Measurements from ENCODE around the gene HLX. TPM values are rescaled to one million over a fixed set of nuclear protein-coding genes. Genes with fewer than 3 reads are reported as not detected.

Gene HLX
- total RNA-seq, 6 experiments from 2014 or later: 5.5 to 10.8 (median 6.7) TPM

DNA sequence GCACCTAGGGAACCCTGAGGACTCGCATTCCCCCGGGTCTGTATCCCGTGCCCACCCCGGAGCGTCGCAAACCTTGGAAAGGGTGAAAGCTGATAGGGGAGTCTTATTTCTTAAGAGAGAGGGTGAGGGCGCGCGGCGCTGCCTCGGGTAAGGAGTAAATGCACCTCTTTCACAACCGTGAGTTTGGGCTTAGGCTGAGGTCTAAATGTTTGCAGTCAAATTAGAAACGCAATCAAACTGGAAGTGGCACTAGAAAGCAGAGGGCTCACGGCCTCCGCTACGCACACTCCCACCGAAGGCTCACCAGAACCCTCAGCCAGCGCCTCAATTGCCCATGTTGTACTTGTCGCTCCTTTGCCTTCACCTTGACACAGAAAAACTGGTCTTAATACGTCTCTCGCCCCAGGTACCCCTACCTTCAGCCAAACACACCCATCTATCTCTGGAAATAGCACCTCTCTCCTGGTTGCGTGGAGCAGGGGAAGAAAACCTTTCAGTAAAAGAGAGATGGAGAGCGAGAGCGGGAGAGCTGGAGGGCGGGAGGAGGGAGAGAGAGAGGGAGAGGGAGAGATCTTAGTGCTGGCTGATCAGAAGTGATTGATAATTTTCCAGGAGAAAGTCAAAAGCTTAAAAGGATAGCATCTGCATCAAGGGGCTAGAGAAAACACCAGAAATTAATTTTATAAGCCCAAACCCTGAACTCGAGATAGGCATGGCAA is 1.7 kb upstream of the HLX start:
- H3K27me3 ChIP-seq: no peaks in the 10 kb centered on the region
- 62% methylated on average over 20 of the region's 26 CpGs for WGBS (ENCODE audit: insufficient coverage, low coverage, low lambda C conversion rate, missing lambda C conversion rate)
- DNase-seq: no peak
- no peaks in the 10 kb centered on the region for H3K9me3 ChIP-seq
- H3K36me3 ChIP-seq: peaks cover 0 to 7% (median 0%) of the 10 kb centered on the region in 4 donors
- intact Hi-C loops (cut with DNase I): no loop called here
- H3K4me1 ChIP-seq: peaks cover 0 to 49% (median 24%) of the 10 kb centered on the region in 4 donors
- peak overlapping the region; percentile 95 to 99 (median 99) for H3K27ac ChIP-seq
- TF ChIP-seq, protein P1, sequence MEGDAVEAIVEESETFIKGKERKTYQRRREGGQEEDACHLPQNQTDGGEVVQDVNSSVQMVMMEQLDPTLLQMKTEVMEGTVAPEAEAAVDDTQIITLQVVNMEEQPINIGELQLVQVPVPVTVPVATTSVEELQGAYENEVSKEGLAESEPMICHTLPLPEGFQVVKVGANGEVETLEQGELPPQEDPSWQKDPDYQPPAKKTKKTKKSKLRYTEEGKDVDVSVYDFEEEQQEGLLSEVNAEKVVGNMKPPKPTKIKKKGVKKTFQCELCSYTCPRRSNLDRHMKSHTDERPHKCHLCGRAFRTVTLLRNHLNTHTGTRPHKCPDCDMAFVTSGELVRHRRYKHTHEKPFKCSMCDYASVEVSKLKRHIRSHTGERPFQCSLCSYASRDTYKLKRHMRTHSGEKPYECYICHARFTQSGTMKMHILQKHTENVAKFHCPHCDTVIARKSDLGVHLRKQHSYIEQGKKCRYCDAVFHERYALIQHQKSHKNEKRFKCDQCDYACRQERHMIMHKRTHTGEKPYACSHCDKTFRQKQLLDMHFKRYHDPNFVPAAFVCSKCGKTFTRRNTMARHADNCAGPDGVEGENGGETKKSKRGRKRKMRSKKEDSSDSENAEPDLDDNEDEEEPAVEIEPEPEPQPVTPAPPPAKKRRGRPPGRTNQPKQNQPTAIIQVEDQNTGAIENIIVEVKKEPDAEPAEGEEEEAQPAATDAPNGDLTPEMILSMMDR (IDR thresholded peaks at IDR 0.05): no peak
- TF ChIP-seq POLR2A (IDR thresholded peaks at IDR 0.05): no peak
- peak overlapping the region; percentile 16 to 31 (median 24) for H3K4me3 ChIP-seq
- no peak for ATAC-seq

DNA sequence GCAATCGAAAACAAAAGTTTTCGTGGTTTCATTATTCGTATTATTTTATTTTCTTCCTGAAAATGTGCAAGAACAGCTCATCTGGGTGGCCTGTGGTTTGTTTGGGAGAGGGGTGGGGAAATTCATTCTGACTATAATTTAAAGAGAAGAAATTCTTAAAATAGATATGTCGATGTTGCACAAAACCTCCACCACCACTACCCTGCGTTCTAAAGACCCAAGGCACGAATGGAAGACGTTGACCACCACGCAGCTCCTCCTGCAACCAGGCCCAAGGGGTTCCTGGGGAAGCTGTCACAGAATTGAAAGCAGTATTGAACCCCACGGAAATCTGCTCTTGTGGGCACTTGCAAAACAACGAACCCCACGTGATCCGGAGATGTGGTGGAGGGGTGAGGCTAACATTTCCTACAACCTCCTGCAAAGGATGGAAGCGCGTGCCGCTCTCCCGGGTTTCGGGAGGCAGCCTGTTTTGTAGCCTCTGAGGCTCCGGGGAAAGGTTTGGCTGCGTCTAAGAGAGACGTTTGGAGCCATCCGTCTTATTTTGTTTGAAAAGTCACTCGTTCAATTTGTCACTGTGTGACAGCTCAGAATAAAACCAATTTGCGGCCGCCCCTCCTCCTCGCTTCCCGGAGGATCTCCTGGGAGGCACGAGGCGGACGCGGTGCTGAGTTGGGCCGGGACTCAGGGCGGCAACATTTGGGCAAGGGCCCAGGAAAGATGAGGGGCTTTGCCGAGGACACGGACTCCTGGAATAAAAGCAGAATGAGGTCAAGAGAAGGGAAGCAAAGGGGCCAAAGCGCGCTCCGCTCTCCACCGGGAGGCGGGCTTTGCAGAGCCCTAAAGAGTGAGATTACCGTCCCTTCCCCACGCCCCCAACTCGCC is 810 bp upstream of the HLX start:
- ATAC-seq: peak in 2 of 4 donors; percentile 3 to 18
- peak; percentile 8 for TF ChIP-seq POLR2A (IDR thresholded peaks at IDR 0.05)
- TF ChIP-seq, protein P1 (IDR thresholded peaks at IDR 0.05): no peak
- peaks cover 0 to 10% (median 1%) of the 10 kb centered on the region in 4 donors for H3K36me3 ChIP-seq
- H3K27me3 ChIP-seq: no peaks in the 10 kb centered on the region
- peak in 2 of 3 donors; percentile 54 to 68 for DNase-seq
- WGBS (ENCODE audit: insufficient coverage, low coverage, low lambda C conversion rate, missing lambda C conversion rate): 9% methylated on average over 34 of the region's 42 CpGs
- H3K4me1 ChIP-seq: peaks cover 0 to 45% (median 20%) of the 10 kb centered on the region in 4 donors
- intact Hi-C loops (cut with DNase I): no loop called here
- H3K4me3 ChIP-seq: peak overlapping the region; percentile 81 to 93 (median 83)
- H3K27ac ChIP-seq: peak overlapping the region; percentile 95 to 99 (median 99)
- no peaks in the 10 kb centered on the region for H3K9me3 ChIP-seq

DNA sequence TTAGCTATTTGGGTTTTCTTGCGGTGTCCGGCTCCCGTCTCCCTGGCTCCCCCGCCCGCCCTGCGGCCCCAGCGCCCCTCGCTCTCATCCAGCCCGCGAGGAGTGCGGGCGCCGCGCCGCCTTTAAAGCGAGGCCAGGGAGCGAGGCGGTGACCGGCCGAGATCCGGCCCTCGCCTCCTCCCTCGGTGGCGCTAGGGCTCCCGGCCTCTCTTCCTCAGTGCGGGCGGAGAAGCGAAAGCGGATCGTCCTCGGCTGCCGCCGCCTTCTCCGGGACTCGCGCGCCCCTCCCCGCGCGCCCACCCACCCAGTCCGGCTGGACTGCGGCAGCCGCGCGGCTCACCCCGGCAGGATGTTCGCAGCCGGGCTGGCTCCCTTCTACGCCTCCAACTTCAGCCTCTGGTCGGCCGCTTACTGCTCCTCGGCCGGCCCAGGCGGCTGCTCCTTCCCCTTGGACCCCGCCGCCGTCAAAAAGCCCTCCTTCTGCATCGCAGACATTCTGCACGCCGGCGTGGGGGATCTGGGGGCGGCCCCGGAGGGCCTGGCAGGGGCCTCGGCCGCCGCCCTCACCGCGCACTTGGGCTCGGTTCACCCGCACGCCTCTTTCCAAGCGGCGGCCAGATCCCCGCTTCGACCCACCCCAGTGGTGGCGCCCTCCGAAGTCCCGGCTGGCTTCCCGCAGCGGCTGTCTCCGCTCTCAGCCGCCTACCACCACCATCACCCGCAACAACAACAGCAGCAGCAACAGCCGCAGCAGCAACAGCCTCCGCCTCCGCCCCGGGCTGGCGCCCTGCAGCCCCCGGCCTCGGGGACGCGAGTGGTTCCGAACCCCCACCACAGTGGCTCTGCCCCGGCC is 492 bp downstream of the HLX start:
- Histone ChIP-seq H3K9me3 (no peaks in the 10 kb centered on the region), H3K27ac (peak overlapping the region; percentile 95 to 99 (median 99)), H3K4me1 (peaks cover 0 to 32% (median 14%) of the 10 kb centered on the region in 4 donors), H3K4me3 (peak overlapping the region; percentile 81 to 93 (median 83)), H3K27me3 (no peaks in the 10 kb centered on the region), H3K36me3 (peaks cover 0 to 23% (median 13%) of the 10 kb centered on the region in 4 donors)
- DNase-seq (peak; percentile 71 to 79 (median 75)), ATAC-seq (peak; percentile 39 to 73 (median 70))
- TF ChIP-seq, protein P1 (IDR thresholded peaks at IDR 0.05): no peak
- TF ChIP-seq POLR2A (IDR thresholded peaks at IDR 0.05): peak; percentile 28
- intact Hi-C loops (cut with DNase I): loop anchor here in 1 of 2 donors (10.0 kb wide), 1 partner anchor 325 kb away; no protein-coding TSS in a partner anchor
- WGBS (ENCODE audit: insufficient coverage, low coverage, low lambda C conversion rate, missing lambda C conversion rate): 0% methylated on average over 11 of the region's 94 CpGs

DNA sequence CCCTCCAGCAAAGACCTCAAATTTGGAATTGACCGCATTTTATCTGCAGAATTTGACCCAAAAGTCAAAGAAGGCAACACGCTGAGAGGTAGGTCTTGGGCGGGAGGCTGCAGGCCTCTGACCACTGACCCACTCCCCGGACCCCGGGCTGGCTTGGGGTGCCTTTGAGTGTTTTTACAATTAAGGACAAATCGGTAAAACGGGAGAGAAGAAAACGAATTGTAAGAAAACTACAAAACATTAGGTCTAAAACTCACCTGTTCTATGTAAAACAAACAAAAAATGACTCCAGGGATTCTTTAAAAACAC is 1.1 kb downstream of the HLX start:
- Histone ChIP-seq H3K4me1 (peaks cover 0 to 26% (median 11%) of the 10 kb centered on the region in 4 donors), H3K27me3 (no peaks in the 10 kb centered on the region), H3K9me3 (no peaks in the 10 kb centered on the region), H3K36me3 (peaks cover 0 to 29% (median 15%) of the 10 kb centered on the region in 4 donors), H3K4me3 (peak overlapping the region; percentile 81 to 93 (median 83)), H3K27ac (peak overlapping the region; percentile 95 to 99 (median 99))
- 3% methylated on average over 8 of the region's 8 CpGs for WGBS (ENCODE audit: insufficient coverage, low coverage, low lambda C conversion rate, missing lambda C conversion rate)
- DNase-seq: peak in 1 of 3 donors; percentile 32
- no peak for ATAC-seq
- intact Hi-C loops (cut with DNase I): loop anchor here in 1 of 2 donors (10.0 kb wide), 1 partner anchor 324 kb away; no protein-coding TSS in a partner anchor
- TF ChIP-seq, protein P1 (IDR thresholded peaks at IDR 0.05): no peak
- no peak for TF ChIP-seq POLR2A (IDR thresholded peaks at IDR 0.05)

Measured in right lobe of liver (tissue), 6 donors.